DND-41 (cell line): ENCODE results near the gene MCF2L.

ENCODE experiments used
- ATAC-seq: fragments of 200-7000 bp; cut with Tn5 transposase; 3 replicates; pipeline ENCODE4 v1.9.1; 2021; ENCODE audit warnings: low read depth; ENCODE audit not compliant: insufficient read depth
- DNase-seq: peaks from one replicate; pipeline ENCODE4 v3.0.0-alpha.2; 2020
- H2AFZ ChIP-seq: 2 replicates; pipeline ENCODE4 v1.6.0; 2012; ENCODE audit warnings: low read depth, low read length
- H3K27ac ChIP-seq: 2 replicates; pipeline ENCODE4 v1.5.1; 2012; ENCODE audit warnings: low read length, inconsistent platforms
- H3K27me3 ChIP-seq: fragments of 200-600 bp; sonication (generic); 2 replicates; pipeline ENCODE4 v1.6.0; 2012; ENCODE audit warnings: low read length, mild to moderate bottlenecking, inconsistent platforms; ENCODE audit not compliant: insufficient read depth, poor library complexity
- H3K36me3 ChIP-seq: 2 replicates; pipeline ENCODE4 v1.5.1; 2012; ENCODE audit warnings: low read length, inconsistent platforms; ENCODE audit not compliant: insufficient read depth
- H3K4me1 ChIP-seq: 2 replicates; pipeline ENCODE4 v1.5.1; 2012; ENCODE audit warnings: mild to moderate bottlenecking, low read length; ENCODE audit not compliant: insufficient read depth
- H3K4me2 ChIP-seq: 2 replicates; pipeline ENCODE4 v1.6.0; 2012; ENCODE audit warnings: mild to moderate bottlenecking, moderate library complexity, low read length, inconsistent platforms; ENCODE audit not compliant: insufficient read depth
- H3K4me3 ChIP-seq, 2 experiments: fragments of 200-600 bp in 1 of 2; shearing (Covaris generic) in 1 of 2; 2 replicates each; pipeline ENCODE4 v1.5.1; 2012 to 2016; ENCODE audit warnings: inconsistent platforms in 2 of 2, low read length in 2 of 2, mild to moderate bottlenecking in 2 of 2, low read depth in 1 of 2, moderate library complexity in 1 of 2
- H3K79me2 ChIP-seq: 2 replicates; pipeline ENCODE4 v1.6.0; 2012; ENCODE audit warnings: low read length, inconsistent platforms; ENCODE audit not compliant: insufficient read depth
- H3K9ac ChIP-seq: 2 replicates; pipeline ENCODE4 v1.6.0; 2012; ENCODE audit warnings: low read depth, mild to moderate bottlenecking, inconsistent platforms, low read length, moderate library complexity
- H3K9me3 ChIP-seq: 2 replicates; pipeline ENCODE4 v1.5.1; 2012; ENCODE audit warnings: low read length, moderate library complexity, mild to moderate bottlenecking, inconsistent platforms; ENCODE audit not compliant: insufficient read depth, severe bottlenecking
- H4K20me1 ChIP-seq: 2 replicates; pipeline ENCODE4 v1.6.0; 2012; ENCODE audit warnings: low read length; ENCODE audit not compliant: insufficient read depth
- EZH2 ChIP-seq: IDR thresholded peaks from 3 replicates; pipeline ENCODE4 v1.6.1; 2012; ENCODE audit warnings: borderline replicate concordance, low read depth, mild to moderate bottlenecking, moderate library complexity, low read length, inconsistent platforms; ENCODE audit not compliant: severe bottlenecking
- TF ChIP-seq, protein P1 (sequence below): IDR thresholded peaks from 2 replicates; pipeline ENCODE4 v1.5.1; 2012; ENCODE audit warnings: borderline replicate concordance, low read length, moderate library complexity, mild to moderate bottlenecking; ENCODE audit not compliant: poor library complexity, severe bottlenecking; ENCODE audit errors: extremely low read depth

Gene MCF2L

GRCh38 chr13:113021811-113022210 is 52.8 kb downstream of the MCF2L start:
- no peaks in the 10 kb centered on the region for H3K9me3 ChIP-seq
- H3K4me1 ChIP-seq: no peaks in the 10 kb centered on the region
- H3K4me2 ChIP-seq: no peak overlapping the region
- DNase-seq: no peak
- no peak overlapping the region for H2AFZ ChIP-seq
- no peak overlapping the region for H3K27ac ChIP-seq
- no peak for TF ChIP-seq EZH2
- TF ChIP-seq, protein P1, sequence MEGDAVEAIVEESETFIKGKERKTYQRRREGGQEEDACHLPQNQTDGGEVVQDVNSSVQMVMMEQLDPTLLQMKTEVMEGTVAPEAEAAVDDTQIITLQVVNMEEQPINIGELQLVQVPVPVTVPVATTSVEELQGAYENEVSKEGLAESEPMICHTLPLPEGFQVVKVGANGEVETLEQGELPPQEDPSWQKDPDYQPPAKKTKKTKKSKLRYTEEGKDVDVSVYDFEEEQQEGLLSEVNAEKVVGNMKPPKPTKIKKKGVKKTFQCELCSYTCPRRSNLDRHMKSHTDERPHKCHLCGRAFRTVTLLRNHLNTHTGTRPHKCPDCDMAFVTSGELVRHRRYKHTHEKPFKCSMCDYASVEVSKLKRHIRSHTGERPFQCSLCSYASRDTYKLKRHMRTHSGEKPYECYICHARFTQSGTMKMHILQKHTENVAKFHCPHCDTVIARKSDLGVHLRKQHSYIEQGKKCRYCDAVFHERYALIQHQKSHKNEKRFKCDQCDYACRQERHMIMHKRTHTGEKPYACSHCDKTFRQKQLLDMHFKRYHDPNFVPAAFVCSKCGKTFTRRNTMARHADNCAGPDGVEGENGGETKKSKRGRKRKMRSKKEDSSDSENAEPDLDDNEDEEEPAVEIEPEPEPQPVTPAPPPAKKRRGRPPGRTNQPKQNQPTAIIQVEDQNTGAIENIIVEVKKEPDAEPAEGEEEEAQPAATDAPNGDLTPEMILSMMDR: no peak
- H3K4me3 ChIP-seq: no peak overlapping the region
- H3K9ac ChIP-seq: no peak overlapping the region
- no peak for ATAC-seq
- peaks cover 13% of the 10 kb centered on the region for H3K27me3 ChIP-seq
- H3K79me2 ChIP-seq: no peaks in the 10 kb centered on the region
- H4K20me1 ChIP-seq: peaks cover 4% of the 10 kb centered on the region; the same call in 1 of the 2 replicates
- no peaks in the 10 kb centered on the region for H3K36me3 ChIP-seq

- DNase-seq (no peak), ATAC-seq (no peak)
- Histone ChIP-seq H3K4me2 (no peak overlapping the region), H3K27ac (no peak overlapping the region), H3K36me3 (no peaks in the 10 kb centered on the region), H4K20me1 (no peaks in the 10 kb centered on the region; the same call in 1 of the 2 replicates), H3K79me2 (no peaks in the 10 kb centered on the region), H3K27me3 (peaks cover 13% of the 10 kb centered on the region), H3K4me3 (no peak overlapping the region), H3K9me3 (no peaks in the 10 kb centered on the region), H3K9ac (no peak overlapping the region), H2AFZ (no peak overlapping the region), H3K4me1 (no peaks in the 10 kb centered on the region)
- TF ChIP-seq, protein P1: no peak
- TF ChIP-seq EZH2: no peak
Observed at GRCh38 chr13:113022391-113022744, 53.4 kb downstream of the MCF2L start.

DNA sequence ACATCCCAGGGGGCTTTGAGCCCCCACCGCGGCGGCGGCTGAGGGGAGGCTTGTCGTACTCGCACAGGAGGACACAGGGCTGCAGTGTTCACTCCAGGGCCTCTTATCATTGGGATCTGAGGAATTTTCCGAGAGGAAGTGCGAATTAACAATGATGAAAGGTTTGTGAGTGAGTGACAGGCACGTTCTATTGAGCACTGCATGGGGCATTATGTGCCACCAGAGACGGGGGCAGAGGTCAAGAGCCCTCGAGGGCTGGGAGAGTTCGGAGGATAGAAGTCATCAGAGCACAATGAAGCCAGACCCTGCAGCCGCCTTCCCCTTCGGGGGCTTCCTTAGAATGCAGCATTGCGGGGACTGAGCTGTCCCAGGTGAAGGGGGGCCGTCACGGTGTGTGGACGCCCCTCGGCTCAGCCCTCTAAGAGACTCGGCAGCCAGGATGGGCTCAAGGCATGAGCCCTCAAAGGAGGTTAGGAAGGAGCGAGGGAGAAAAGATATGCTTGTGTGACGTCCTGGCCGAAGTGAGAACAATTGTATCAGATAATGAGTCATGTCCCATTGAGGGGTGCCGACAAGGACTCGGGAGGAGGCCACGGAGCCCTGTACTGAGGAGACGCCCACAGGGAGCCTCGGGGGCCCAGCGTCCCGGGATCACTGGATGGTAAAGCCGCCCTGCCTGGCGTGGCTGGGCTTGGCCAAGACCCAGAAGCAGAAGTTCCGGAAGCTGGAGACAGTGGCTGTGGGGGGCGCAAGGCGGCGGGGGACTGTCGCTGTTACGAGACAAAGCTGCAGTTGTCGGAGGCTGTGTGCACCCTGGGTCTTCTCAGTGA is 53.9 kb downstream of the MCF2L start:
- no peaks in the 10 kb centered on the region for H3K9me3 ChIP-seq
- TF ChIP-seq EZH2: no peak
- no peaks in the 10 kb centered on the region for H3K36me3 ChIP-seq
- H3K4me2 ChIP-seq: no peak overlapping the region
- no peaks in the 10 kb centered on the region; the same call in 1 of the 2 replicates for H4K20me1 ChIP-seq
- H3K79me2 ChIP-seq: no peaks in the 10 kb centered on the region
- H3K9ac ChIP-seq: no peak overlapping the region
- H3K27ac ChIP-seq: no peak overlapping the region
- no peaks in the 10 kb centered on the region for H3K4me1 ChIP-seq
- H2AFZ ChIP-seq: no peak overlapping the region
- no peak for ATAC-seq
- no peak overlapping the region for H3K4me3 ChIP-seq
- DNase-seq: no peak
- peaks cover 13% of the 10 kb centered on the region for H3K27me3 ChIP-seq

DNA sequence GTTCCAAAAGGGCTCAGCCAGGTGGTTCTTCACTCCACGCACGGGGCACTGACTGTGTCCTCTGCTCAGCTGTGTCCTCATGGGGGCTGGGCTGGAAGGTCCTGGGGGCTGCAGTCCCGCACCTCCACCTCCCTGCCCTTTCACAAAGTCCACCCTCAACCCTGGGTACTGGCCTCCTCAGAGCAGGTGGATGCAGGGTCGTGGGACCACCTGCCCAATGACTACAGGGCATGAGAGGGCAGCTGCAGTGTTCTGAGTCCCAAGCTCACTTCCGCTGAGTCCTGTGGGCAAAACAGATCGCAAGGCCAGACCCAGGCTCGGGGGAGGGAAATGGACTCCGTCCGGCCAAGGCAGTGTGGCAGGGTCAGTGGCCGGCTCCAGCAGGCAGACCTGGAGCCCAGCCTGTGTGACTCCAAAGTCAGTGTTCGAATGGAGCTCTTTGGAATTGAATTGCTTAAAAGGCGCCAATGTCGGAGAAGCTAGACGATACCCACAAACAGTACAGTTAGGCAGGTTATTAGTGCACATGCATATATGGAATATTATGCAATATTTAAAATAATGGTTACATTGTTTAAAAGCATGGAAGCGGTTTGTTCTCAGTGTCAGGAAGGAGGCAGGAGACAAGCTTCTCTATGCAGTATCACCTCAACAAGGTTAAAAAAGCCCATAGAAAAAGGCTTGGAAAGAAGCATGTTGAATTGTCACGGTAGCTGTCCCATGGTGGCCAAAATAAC is 54.8 kb downstream of the MCF2L start:
- H3K27ac ChIP-seq: no peak overlapping the region
- H3K4me1 ChIP-seq: no peaks in the 10 kb centered on the region
- no peaks in the 10 kb centered on the region for H3K36me3 ChIP-seq
- no peak overlapping the region for H3K4me3 ChIP-seq
- H4K20me1 ChIP-seq: no peaks in the 10 kb centered on the region; the same call in 1 of the 2 replicates
- ATAC-seq (no peak), DNase-seq (no peak)
- no peaks in the 10 kb centered on the region for H3K79me2 ChIP-seq
- no peak overlapping the region for H2AFZ ChIP-seq
- H3K27me3 ChIP-seq: peaks cover 13% of the 10 kb centered on the region
- no peak overlapping the region for H3K4me2 ChIP-seq
- no peaks in the 10 kb centered on the region for H3K9me3 ChIP-seq
- no peak overlapping the region for H3K9ac ChIP-seq
- no peak for TF ChIP-seq EZH2
- TF ChIP-seq, protein P1: no peak
